IPS-20b (cell line): ENCODE results near the gene SNN.

Experiments
- H3K27ac ChIP-seq: one replicate; pipeline ENCODE4 v1.5.1; 2013; ENCODE audit warnings: low read length
- H3K27me3 ChIP-seq: 2 replicates; pipeline ENCODE4 v1.6.1; 2013; ENCODE audit warnings: mild to moderate bottlenecking, low read length, inconsistent platforms; ENCODE audit not compliant: insufficient read depth
- H3K36me3 ChIP-seq: 2 replicates; pipeline ENCODE4 v1.6.1; 2013; ENCODE audit warnings: low read depth, mild to moderate bottlenecking, inconsistent platforms, low read length, moderate library complexity; ENCODE audit not compliant: insufficient read depth
- H3K4me1 ChIP-seq: 2 replicates; pipeline ENCODE4 v1.6.1; 2013; ENCODE audit warnings: mild to moderate bottlenecking, control low read depth, inconsistent platforms, low read length, moderate library complexity; ENCODE audit not compliant: insufficient read depth
- H3K4me3 ChIP-seq: 2 replicates; pipeline ENCODE4 v1.5.1; 2013; ENCODE audit warnings: mild to moderate bottlenecking, low read length, inconsistent platforms
- H3K9ac ChIP-seq: 2 replicates; pipeline ENCODE4 v1.6.1; 2013; ENCODE audit warnings: low read depth, mild to moderate bottlenecking, inconsistent platforms, low read length, moderate library complexity
- H3K9me3 ChIP-seq: 2 replicates; pipeline ENCODE4 v1.6.1; 2013; ENCODE audit warnings: mild to moderate bottlenecking, low read depth, low read length, inconsistent platforms; ENCODE audit not compliant: insufficient read depth

Gene SNN

GRCh38 chr16:11671271-11671670 is 3.0 kb downstream of the SNN start:
- peaks cover 11% of the 10 kb centered on the region; the same call in 1 of the 2 replicates for H3K4me1 ChIP-seq
- no peak overlapping the region for H3K27ac ChIP-seq
- peaks cover 8% of the 10 kb centered on the region for H3K36me3 ChIP-seq

GRCh38 chr16:11671676-11672075 is 3.4 kb downstream of the SNN start:
- no peak overlapping the region for H3K27ac ChIP-seq
- H3K9ac ChIP-seq: no peak overlapping the region
- H3K9me3 ChIP-seq: no peaks in the 10 kb centered on the region
- H3K4me1 ChIP-seq: peaks cover 11% of the 10 kb centered on the region; the same call in 1 of the 2 replicates
- peaks cover 12% of the 10 kb centered on the region for H3K36me3 ChIP-seq
- peaks cover 6% of the 10 kb centered on the region; the same call in 1 of the 2 replicates for H3K27me3 ChIP-seq
- H3K4me3 ChIP-seq: no peak overlapping the region

More at GRCh38 chr16:11671271-11671670, 3.0 kb downstream of the SNN start:
- H3K9ac ChIP-seq: no peak overlapping the region
- peaks cover 6% of the 10 kb centered on the region; the same call in 1 of the 2 replicates for H3K27me3 ChIP-seq
- no peak overlapping the region for H3K4me3 ChIP-seq
- no peaks in the 10 kb centered on the region for H3K9me3 ChIP-seq

- H3K4me1 ChIP-seq: peaks cover 11% of the 10 kb centered on the region; the same call in 1 of the 2 replicates
- no peak overlapping the region for H3K9ac ChIP-seq
- H3K27ac ChIP-seq: no peak overlapping the region
Observed at GRCh38 chr16:11672206-11673090, 4.2 kb downstream of the SNN start.

GRCh38 chr16:11673091-11674000 is 5.1 kb downstream of the SNN start:
- no peak overlapping the region; the same call in 1 of the 2 replicates for H3K9ac ChIP-seq
- H3K9me3 ChIP-seq: no peaks in the 10 kb centered on the region
- H3K36me3 ChIP-seq: peaks cover 29% of the 10 kb centered on the region
- H3K4me3 ChIP-seq: no peak overlapping the region
- peaks cover 11% of the 10 kb centered on the region; the same call in 1 of the 2 replicates for H3K4me1 ChIP-seq
- H3K27me3 ChIP-seq: no peaks in the 10 kb centered on the region
- H3K27ac ChIP-seq: no peak overlapping the region

More at GRCh38 chr16:11672206-11673090, 4.2 kb downstream of the SNN start:
- H3K27me3 ChIP-seq: peaks cover 4% of the 10 kb centered on the region; the same call in 1 of the 2 replicates
- peaks cover 20% of the 10 kb centered on the region for H3K36me3 ChIP-seq
- H3K4me3 ChIP-seq: no peak overlapping the region
- no peaks in the 10 kb centered on the region for H3K9me3 ChIP-seq

- Histone ChIP-seq H3K4me1 (peaks cover 11% of the 10 kb centered on the region; the same call in 1 of the 2 replicates), H3K4me3 (no peak overlapping the region), H3K9ac (no peak overlapping the region), H3K27me3 (no peaks in the 10 kb centered on the region), H3K9me3 (no peaks in the 10 kb centered on the region), H3K27ac (no peak overlapping the region), H3K36me3 (peaks cover 37% of the 10 kb centered on the region)
Observed at GRCh38 chr16:11674001-11674817, 6.0 kb downstream of the SNN start.

GRCh38 chr16:11674818-11675560 is 6.7 kb downstream of the SNN start:
- Histone ChIP-seq H3K4me3 (no peak overlapping the region), H3K36me3 (peaks cover 45% of the 10 kb centered on the region), H3K9ac (no peak overlapping the region), H3K4me1 (peaks cover 5% of the 10 kb centered on the region; the same call in 1 of the 2 replicates), H3K27ac (no peak overlapping the region), H3K27me3 (no peaks in the 10 kb centered on the region), H3K9me3 (no peaks in the 10 kb centered on the region)

GRCh38 chr16:11675561-11676511 is 7.6 kb downstream of the SNN start:
- Histone ChIP-seq H3K4me3 (no peak overlapping the region), H3K4me1 (no peaks in the 10 kb centered on the region; the same call in 1 of the 2 replicates), H3K27me3 (no peaks in the 10 kb centered on the region), H3K9ac (no peak overlapping the region), H3K36me3 (peaks cover 46% of the 10 kb centered on the region), H3K27ac (no peak overlapping the region), H3K9me3 (no peaks in the 10 kb centered on the region)

GRCh38 chr16:11676799-11677198 is 8.5 kb downstream of the SNN start:
- H3K36me3 ChIP-seq: peaks cover 46% of the 10 kb centered on the region
- no peak overlapping the region for H3K27ac ChIP-seq
- no peaks in the 10 kb centered on the region; the same call in 1 of the 2 replicates for H3K4me1 ChIP-seq
- H3K27me3 ChIP-seq: no peaks in the 10 kb centered on the region
- no peaks in the 10 kb centered on the region for H3K9me3 ChIP-seq
- H3K4me3 ChIP-seq: no peak overlapping the region
- H3K9ac ChIP-seq: no peak overlapping the region

- no peaks in the 10 kb centered on the region for H3K4me1 ChIP-seq
Observed at GRCh38 chr16:11677451-11677951, 9.2 kb downstream of the SNN start.

More at GRCh38 chr16:11677451-11677951, 9.2 kb downstream of the SNN start:
- no peak overlapping the region for H3K4me3 ChIP-seq
- no peaks in the 10 kb centered on the region for H3K9me3 ChIP-seq
- H3K27ac ChIP-seq: no peak overlapping the region
- H3K36me3 ChIP-seq: peaks cover 46% of the 10 kb centered on the region
- no peak overlapping the region for H3K9ac ChIP-seq
- H3K27me3 ChIP-seq: no peaks in the 10 kb centered on the region
